ENCODE measurements around the gene NLGN4Y.

- TF ChIP-seq CTCF (conservative IDR thresholded peaks at IDR 0.05 in 1 of 2, IDR thresholded peaks at IDR 0.05 in 1 of 2; ENCODE audit: low read depth in 1 of 2, low read length in 2 of 2) (no peak), EZH2 (IDR thresholded peaks at IDR 0.05; ENCODE audit: low read length, missing control alignments) (no peak)
These were observed 113.2 kb downstream of the NLGN4Y start for GRCh38 chrY:14637551-14637950.
